OCI-LY1 (cell line): Measurements from ENCODE around the gene CACNA1B.

Source experiments
- CTCF ChIP-seq: fragments of 200-600 bp; sonication (generic), shearing (Covaris generic); IDR thresholded peaks from 2 replicates; pipeline ENCODE4 v1.5.1; 2017; ENCODE audit warnings: mild to moderate bottlenecking, antibody characterized with exemption, low read length, moderate library complexity, mixed read lengths
- EZH2 ChIP-seq: fragments of 200-600 bp; sonication (generic), shearing (Covaris generic); IDR thresholded peaks from 2 replicates; pipeline ENCODE4 v1.8.0; 2017; ENCODE audit warnings: borderline replicate concordance, mixed run types, mild to moderate bottlenecking, antibody characterized with exemption, low read length, moderate library complexity, mixed read lengths

GRCh38 chr9:137971477-137972138 is 94.0 kb downstream of the CACNA1B start:
- TF ChIP-seq CTCF, result no peak
- no peak for TF ChIP-seq EZH2
